ENCODE measurements around the gene LSAMP.

Gene LSAMP

GRCh38 chr3:116445311-116445841 lies at the start of gene LSAMP:
Gene LSAMP, minus strand, starts transcription at chr3:116445487.
- no peaks in the 10 kb centered on the region for H3K9me3 ChIP-seq (ENCODE audit: control insufficient read depth, insufficient read depth, low read length)
- H3K4me1 ChIP-seq (ENCODE audit: control insufficient read depth, insufficient read depth, low read length), result peaks cover 23% of the 10 kb centered on the region
- H3K36me3 ChIP-seq (ENCODE audit: control insufficient read depth, insufficient read depth, low read length), result no peaks in the 10 kb centered on the region
- peak within 1 kb of the TSS; percentile 80 for H3K9ac ChIP-seq (ENCODE audit: low read depth, low read length)
- peaks cover 5% of the 10 kb centered on the region for H3K27me3 ChIP-seq (ENCODE audit: control insufficient read depth, insufficient read depth, low read length)
- peak within 1 kb of the TSS; percentile 96 for H3K4me3 ChIP-seq (ENCODE audit: low read depth, low read length)

GRCh38 chr3:116492379-116492778 lies 47.1 kb upstream of the LSAMP start:
- no peak overlapping the region for H3K9ac ChIP-seq (ENCODE audit: low read depth, low read length)
- no peaks in the 10 kb centered on the region for H3K27me3 ChIP-seq (ENCODE audit: control insufficient read depth, insufficient read depth, low read length)
- H3K36me3 ChIP-seq (ENCODE audit: control insufficient read depth, insufficient read depth, low read length), result no peaks in the 10 kb centered on the region
- H3K4me3 ChIP-seq (ENCODE audit: low read depth, low read length), result no peak overlapping the region
- no peaks in the 10 kb centered on the region for H3K9me3 ChIP-seq (ENCODE audit: control insufficient read depth, insufficient read depth, low read length)
- H3K4me1 ChIP-seq (ENCODE audit: control insufficient read depth, insufficient read depth, low read length), result no peaks in the 10 kb centered on the region

DNA sequence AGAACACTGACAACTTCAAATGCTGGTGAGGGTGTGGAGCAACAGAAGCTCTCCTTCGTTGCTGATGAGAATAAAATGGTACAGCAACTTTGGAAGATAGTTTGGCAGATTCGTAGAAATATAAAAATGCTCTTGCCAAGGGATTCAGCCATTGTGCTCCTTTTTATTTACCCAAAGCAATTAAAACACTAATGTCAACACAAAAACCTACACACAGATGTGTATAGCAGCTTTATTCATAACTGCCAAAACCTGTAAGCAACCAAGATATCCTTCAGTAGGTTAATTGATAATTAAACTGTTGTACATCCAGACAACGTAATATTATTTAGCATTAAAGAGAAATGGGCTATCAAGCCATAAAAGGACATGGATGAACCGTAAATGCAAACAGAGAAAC lies 37.8 kb upstream of the LSAMP start:
- Histone ChIP-seq H3K9me3 (ENCODE audit: control insufficient read depth, insufficient read depth, low read length) (peaks cover 10% of the 10 kb centered on the region), H3K36me3 (ENCODE audit: control insufficient read depth, insufficient read depth, low read length) (no peaks in the 10 kb centered on the region), H3K9ac (ENCODE audit: low read depth, low read length) (no peak overlapping the region), H3K4me1 (ENCODE audit: control insufficient read depth, insufficient read depth, low read length) (no peaks in the 10 kb centered on the region), H3K27me3 (ENCODE audit: control insufficient read depth, insufficient read depth, low read length) (no peaks in the 10 kb centered on the region), H3K4me3 (ENCODE audit: low read depth, low read length) (no peak overlapping the region)

- Histone ChIP-seq H3K9me3 (ENCODE audit: control insufficient read depth, insufficient read depth, low read length) (peaks cover 10% of the 10 kb centered on the region), H3K36me3 (ENCODE audit: control insufficient read depth, insufficient read depth, low read length) (no peaks in the 10 kb centered on the region), H3K4me3 (ENCODE audit: low read depth, low read length) (no peak overlapping the region), H3K27me3 (ENCODE audit: control insufficient read depth, insufficient read depth, low read length) (no peaks in the 10 kb centered on the region), H3K9ac (ENCODE audit: low read depth, low read length) (no peak overlapping the region), H3K4me1 (ENCODE audit: control insufficient read depth, insufficient read depth, low read length) (no peaks in the 10 kb centered on the region)
Measured at GRCh38 chr3:116476691-116477090, 31.4 kb upstream of the LSAMP start.

DNA sequence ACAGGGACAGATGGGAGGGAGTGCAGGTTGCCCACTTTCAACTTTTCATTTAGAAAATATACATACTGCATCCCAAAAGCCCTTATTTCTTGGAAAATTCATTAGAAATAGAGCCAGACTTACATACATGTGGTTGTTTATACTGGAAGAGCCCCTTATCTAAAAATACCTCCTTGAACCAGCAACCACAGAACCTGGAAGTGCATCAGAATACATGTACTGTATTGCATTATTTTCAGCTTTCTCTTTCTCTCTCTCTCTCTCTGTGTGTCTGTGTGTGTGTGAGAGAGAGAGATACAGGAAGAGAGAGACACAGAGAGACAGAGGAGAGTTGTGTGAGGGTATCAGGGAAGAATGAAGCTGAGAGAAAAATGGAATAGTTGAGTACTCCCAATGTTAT lies 29.5 kb upstream of the LSAMP start:
- no peak overlapping the region for H3K4me3 ChIP-seq (ENCODE audit: low read depth, low read length)
- H3K36me3 ChIP-seq (ENCODE audit: control insufficient read depth, insufficient read depth, low read length), result no peaks in the 10 kb centered on the region
- no peaks in the 10 kb centered on the region for H3K27me3 ChIP-seq (ENCODE audit: control insufficient read depth, insufficient read depth, low read length)
- H3K9ac ChIP-seq (ENCODE audit: low read depth, low read length), result no peak overlapping the region
- no peaks in the 10 kb centered on the region for H3K4me1 ChIP-seq (ENCODE audit: control insufficient read depth, insufficient read depth, low read length)
- H3K9me3 ChIP-seq (ENCODE audit: control insufficient read depth, insufficient read depth, low read length), result peaks cover 10% of the 10 kb centered on the region

DNA sequence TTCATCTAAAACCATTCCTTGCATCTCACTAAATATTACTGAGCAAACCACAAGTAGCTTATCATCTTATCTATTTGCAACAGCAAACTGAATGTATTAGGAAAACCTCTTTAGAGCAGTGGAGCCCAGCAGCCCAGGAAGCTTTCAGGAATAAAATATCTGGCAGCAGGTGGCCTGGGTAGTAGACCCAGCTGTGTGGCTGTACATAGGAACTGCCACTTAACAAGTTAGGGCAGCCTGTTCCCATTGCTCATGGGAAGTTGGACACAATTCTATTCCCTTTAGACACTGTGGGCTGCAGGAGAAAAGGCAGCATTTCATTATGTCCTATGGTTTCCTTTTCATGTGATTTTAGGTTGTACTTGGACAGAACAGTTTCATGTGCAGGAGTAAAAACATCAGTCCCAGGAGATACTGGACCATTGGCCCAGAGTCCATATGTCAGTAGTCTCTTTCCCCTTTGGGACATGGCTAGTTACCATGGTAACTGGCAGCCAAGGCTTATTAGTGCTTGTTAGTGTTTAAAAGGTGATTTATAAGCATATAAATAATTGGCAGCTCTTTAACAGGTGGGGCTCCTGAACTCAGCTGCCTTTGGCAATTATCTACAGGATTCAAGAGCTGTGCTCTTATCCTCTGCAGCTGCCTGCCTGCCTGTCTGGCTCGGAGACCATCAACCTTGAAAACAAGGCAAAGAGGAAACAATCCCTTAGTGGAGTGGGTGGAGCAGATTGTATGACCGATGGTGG lies 28.9 kb upstream of the LSAMP start:
- H3K9me3 ChIP-seq (ENCODE audit: control insufficient read depth, insufficient read depth, low read length), result peaks cover 9% of the 10 kb centered on the region
- no peaks in the 10 kb centered on the region for H3K36me3 ChIP-seq (ENCODE audit: control insufficient read depth, insufficient read depth, low read length)
- no peaks in the 10 kb centered on the region for H3K4me1 ChIP-seq (ENCODE audit: control insufficient read depth, insufficient read depth, low read length)
- no peak overlapping the region for H3K9ac ChIP-seq (ENCODE audit: low read depth, low read length)
- no peak overlapping the region for H3K4me3 ChIP-seq (ENCODE audit: low read depth, low read length)
- H3K27me3 ChIP-seq (ENCODE audit: control insufficient read depth, insufficient read depth, low read length), result no peaks in the 10 kb centered on the region

DNA sequence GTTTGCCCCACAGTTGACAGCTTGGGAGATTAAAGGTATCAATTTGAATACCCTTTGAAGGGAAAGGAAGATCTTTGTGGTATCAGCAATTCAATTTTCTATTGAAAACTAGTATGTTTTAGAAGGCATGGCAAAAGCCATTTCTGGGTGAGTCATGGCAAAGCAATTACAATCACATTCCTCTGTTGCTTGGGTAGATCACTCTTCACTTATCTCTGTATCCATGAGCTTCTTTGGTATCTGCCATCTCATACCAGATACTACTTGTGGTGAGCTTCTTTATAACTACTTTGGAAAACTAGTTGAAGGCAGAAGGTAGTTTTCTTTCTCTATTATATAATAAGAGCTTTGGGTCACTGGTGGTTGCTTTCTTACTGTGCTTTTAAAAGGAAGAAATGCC lies 28.3 kb upstream of the LSAMP start:
- peaks cover 3% of the 10 kb centered on the region for H3K9me3 ChIP-seq (ENCODE audit: control insufficient read depth, insufficient read depth, low read length)
- H3K9ac ChIP-seq (ENCODE audit: low read depth, low read length), result no peak overlapping the region
- no peaks in the 10 kb centered on the region for H3K36me3 ChIP-seq (ENCODE audit: control insufficient read depth, insufficient read depth, low read length)
- no peak overlapping the region for H3K4me3 ChIP-seq (ENCODE audit: low read depth, low read length)
- no peaks in the 10 kb centered on the region for H3K4me1 ChIP-seq (ENCODE audit: control insufficient read depth, insufficient read depth, low read length)
- no peaks in the 10 kb centered on the region for H3K27me3 ChIP-seq (ENCODE audit: control insufficient read depth, insufficient read depth, low read length)

- Histone ChIP-seq H3K9ac (ENCODE audit: low read depth, low read length) (no peak overlapping the region), H3K27me3 (ENCODE audit: control insufficient read depth, insufficient read depth, low read length) (no peaks in the 10 kb centered on the region), H3K4me1 (ENCODE audit: control insufficient read depth, insufficient read depth, low read length) (no peaks in the 10 kb centered on the region), H3K9me3 (ENCODE audit: control insufficient read depth, insufficient read depth, low read length) (no peaks in the 10 kb centered on the region), H3K36me3 (ENCODE audit: control insufficient read depth, insufficient read depth, low read length) (no peaks in the 10 kb centered on the region), H3K4me3 (ENCODE audit: low read depth, low read length) (no peak overlapping the region)
Measured at GRCh38 chr3:116470605-116471197, 25.4 kb upstream of the LSAMP start.

GRCh38 chr3:116469546-116469945 lies 24.3 kb upstream of the LSAMP start:
- no peak overlapping the region for H3K9ac ChIP-seq (ENCODE audit: low read depth, low read length)
- H3K27me3 ChIP-seq (ENCODE audit: control insufficient read depth, insufficient read depth, low read length), result no peaks in the 10 kb centered on the region
- H3K36me3 ChIP-seq (ENCODE audit: control insufficient read depth, insufficient read depth, low read length), result no peaks in the 10 kb centered on the region
- H3K4me3 ChIP-seq (ENCODE audit: low read depth, low read length), result no peak overlapping the region
- H3K9me3 ChIP-seq (ENCODE audit: control insufficient read depth, insufficient read depth, low read length), result no peaks in the 10 kb centered on the region
- no peaks in the 10 kb centered on the region for H3K4me1 ChIP-seq (ENCODE audit: control insufficient read depth, insufficient read depth, low read length)

GRCh38 chr3:116464276-116464798 lies 19.1 kb upstream of the LSAMP start:
- no peaks in the 10 kb centered on the region for H3K9me3 ChIP-seq (ENCODE audit: control insufficient read depth, insufficient read depth, low read length)
- no peaks in the 10 kb centered on the region for H3K4me1 ChIP-seq (ENCODE audit: control insufficient read depth, insufficient read depth, low read length)
- H3K27me3 ChIP-seq (ENCODE audit: control insufficient read depth, insufficient read depth, low read length), result no peaks in the 10 kb centered on the region
- H3K9ac ChIP-seq (ENCODE audit: low read depth, low read length), result no peak overlapping the region
- H3K36me3 ChIP-seq (ENCODE audit: control insufficient read depth, insufficient read depth, low read length), result no peaks in the 10 kb centered on the region
- H3K4me3 ChIP-seq (ENCODE audit: low read depth, low read length), result no peak overlapping the region

GRCh38 chr3:116453666-116454346 lies 8.5 kb upstream of the LSAMP start:
- Histone ChIP-seq H3K4me1 (ENCODE audit: control insufficient read depth, insufficient read depth, low read length) (no peaks in the 10 kb centered on the region), H3K36me3 (ENCODE audit: control insufficient read depth, insufficient read depth, low read length) (peaks cover 3% of the 10 kb centered on the region), H3K9ac (ENCODE audit: low read depth, low read length) (no peak overlapping the region), H3K4me3 (ENCODE audit: low read depth, low read length) (no peak overlapping the region), H3K9me3 (ENCODE audit: control insufficient read depth, insufficient read depth, low read length) (no peaks in the 10 kb centered on the region), H3K27me3 (ENCODE audit: control insufficient read depth, insufficient read depth, low read length) (no peaks in the 10 kb centered on the region)
